GM21619 (cell line): ENCODE results near the gene COL9A3.

Experiments
- ATAC-seq: cut with Tn5 transposase; IDR thresholded peaks from one replicate; pipeline ENCODE4 v1.9.1; 2021; ENCODE audit not compliant: unreplicated experiment

Gene COL9A3

GRCh38 chr20:62796699-62797491, 20.0 kb upstream of the COL9A3 start:
- no peak for ATAC-seq

DNA sequence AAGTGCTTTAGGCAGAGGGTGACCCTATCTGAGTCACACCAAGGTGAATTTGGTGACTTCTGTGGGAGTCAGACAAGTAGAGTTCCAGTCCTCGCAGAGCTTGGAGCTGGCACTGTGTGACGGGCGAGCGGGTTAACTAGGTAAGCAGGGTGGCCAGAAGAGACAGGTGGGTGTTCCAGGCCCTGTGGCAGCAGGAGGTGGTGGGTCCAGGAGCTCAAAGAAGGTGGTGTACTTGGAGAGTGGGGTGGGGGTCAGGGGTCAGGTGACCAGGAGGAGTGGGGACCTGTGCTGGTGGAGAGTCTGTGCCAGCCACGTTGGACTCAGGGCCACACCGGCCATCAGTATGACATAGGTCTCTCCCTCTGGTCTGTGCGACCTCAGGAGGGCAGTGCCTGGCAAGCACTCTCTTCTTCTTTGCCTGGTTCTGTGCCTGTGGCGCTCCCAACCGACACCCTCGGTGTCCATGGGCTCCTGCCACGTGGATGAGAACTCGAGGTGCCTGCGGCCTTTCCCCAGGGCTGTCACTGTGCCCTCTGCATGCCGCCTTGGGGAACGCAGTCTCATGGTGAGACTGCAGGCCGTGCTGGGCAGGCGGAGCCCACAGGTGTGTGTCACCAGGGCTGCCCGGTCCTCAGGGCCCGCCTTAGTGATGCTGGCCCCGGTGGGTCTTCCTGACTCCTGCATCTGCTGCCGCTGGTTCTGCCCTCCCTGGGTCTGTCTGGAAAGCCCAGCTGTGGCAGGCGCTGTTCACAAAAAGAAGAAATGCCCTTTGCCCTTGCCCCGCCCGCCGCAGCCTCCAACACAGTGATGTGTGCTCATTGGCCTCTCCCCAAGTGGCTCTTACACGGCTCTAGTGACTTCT, 18.9 kb upstream of the COL9A3 start:
- no peak for ATAC-seq

DNA sequence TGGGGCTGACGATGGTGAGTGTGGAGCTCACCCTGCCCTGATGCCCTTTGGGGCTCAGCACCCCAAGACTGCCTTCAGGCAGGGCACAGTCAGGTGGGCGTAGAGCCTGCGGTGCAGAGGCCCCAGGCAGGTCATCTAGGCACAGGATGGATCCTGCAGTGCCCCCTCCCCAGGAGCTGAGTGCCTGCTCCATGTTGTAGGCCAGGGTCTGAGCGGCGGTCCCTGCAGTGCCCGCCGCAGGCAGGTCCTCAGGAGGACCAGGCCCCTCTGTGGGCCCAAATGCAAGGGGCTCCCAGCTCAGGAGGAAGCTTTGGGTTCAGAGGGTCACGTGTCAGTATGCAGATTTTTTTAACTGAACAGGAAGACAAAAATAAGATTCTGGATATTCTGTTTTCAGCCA, 17.8 kb upstream of the COL9A3 start:
- ATAC-seq = no peak

DNA sequence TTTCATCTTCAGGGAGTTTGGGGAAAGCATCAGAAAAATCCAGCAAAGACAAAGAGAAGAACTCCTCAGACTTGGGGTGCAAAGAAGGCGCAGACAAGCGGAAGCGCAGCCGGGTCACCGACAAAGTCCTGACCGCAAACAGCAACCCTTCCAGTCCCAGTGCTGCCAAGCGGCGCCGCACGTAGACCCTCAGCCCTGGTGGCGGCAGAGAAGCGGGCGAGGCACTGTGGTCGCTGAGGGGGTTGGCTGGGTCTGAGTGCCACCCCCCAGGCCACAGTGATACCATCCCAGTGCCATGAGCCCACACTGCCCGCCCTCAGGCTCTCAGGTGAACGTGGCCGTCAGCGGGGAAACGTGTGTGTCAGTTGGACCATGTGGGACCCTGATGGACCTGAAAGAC, 17.4 kb upstream of the COL9A3 start:
- no peak for ATAC-seq

- no peak for ATAC-seq
These were observed 17.0 kb upstream of the COL9A3 start for GRCh38 chr20:62799873-62800272.

- no peak for ATAC-seq
These were observed 16.3 kb upstream of the COL9A3 start for GRCh38 chr20:62800314-62801259.

DNA sequence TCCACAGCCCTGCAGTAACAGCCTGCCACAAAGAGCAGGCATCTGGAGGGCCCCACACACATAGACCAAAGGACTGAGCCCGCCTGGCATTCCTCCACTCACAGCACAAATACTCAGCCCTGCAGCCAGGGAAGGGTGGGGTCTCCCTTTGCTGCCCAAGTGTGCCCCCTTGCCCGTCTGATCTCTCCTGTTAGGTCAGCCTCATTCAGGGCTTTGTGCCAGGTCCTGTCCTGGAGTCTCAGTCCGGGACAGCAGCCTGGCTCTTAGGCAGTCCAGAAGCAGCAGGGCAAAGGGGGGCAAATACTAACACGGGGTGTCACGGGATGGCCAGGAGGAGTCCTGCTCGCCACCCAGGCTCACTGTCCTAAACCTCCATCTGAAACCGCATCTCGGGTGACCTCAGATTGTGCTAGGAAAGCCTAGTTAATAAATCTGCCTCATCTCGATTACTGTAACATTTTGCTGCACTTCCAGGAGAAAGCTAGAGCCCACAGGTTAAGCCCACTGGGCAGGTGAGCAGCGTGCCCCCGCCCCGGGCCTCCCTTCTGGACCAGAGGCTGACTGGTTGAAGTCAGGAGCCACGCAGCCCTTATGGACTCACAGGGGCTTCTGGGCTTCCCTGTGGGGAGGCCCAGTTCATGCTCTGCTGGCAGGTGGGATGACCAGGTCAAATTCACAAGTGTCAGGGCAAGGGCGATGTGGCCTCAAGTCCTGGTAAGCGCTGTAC, 15.4 kb upstream of the COL9A3 start:
- ATAC-seq = no peak

GRCh38 chr20:62802026-62802712, 14.7 kb upstream of the COL9A3 start:
- ATAC-seq = no peak

DNA sequence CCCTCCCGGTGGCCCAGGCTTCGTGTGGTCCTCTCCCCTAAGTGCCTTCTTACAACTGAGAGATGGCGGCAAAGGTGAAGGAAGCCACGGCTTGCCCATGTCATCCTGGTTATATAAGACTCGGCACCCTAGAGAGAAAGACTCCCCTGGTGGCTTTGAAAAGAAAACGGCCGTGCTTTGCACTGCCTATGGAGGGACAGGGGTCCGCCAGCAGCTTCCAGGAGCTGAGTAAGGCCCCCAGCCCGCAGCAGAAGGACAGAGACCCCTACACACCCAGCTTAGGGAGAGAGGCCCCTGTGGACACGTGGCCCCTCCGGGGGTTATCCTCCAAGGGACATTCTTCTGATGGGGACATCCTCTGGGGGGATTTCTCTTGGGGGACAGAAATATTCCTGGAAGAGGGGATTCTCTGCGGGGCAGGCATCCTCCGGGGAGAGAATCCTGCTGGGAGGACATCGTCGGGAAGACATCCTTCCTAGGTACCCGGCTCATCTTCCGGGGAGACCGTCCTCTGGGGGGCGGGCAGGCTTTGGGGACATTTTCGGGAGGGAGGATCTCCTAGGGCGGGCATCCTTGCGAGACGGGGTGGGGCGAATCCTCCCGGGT, 12.7 kb upstream of the COL9A3 start:
- no peak for ATAC-seq

- no peak for ATAC-seq
These were observed 12.2 kb upstream of the COL9A3 start, which contains the start of gene OGFR for GRCh38 chr20:62804627-62805154. Gene OGFR (plus strand): TSS chr20:62804835. CDS start chr20:62804860, 25 bp downstream.

GRCh38 chr20:62805155-62805710, 11.6 kb upstream of the COL9A3 start:
- no peak for ATAC-seq

- ATAC-seq = no peak
These were observed 11.0 kb upstream of the COL9A3 start for GRCh38 chr20:62805711-62806382.

DNA sequence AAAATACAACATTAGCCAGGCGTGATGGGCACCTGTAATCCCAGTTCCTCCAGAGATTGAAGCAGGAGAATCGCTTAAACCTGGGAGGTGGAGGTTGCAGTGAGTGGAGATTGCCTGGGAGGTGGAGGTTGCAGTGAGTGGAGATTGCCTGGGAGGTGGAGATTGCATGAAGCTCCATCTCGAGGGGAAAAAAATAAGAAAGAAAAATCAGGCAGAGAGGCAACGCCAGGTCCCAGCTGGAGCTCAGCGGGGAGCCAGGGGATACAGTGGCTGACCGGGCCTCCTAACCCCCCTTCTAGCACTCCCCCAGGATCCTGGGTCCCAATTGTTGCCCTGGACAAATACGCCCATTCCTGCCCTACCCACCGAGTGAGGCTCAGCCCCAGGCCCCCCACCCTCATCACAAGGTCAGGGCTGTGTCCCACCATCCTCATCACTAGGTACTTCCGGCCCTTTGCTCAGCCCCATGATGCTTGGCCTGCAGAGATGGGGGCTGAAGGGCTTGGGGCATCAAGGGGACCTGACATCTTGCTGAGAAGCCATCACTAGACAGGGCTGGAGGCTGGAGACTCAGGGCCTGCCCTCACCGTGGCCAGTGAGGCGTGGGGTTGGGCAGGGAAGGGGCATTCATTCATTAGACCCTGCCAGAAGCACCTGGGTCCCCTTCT, 10.3 kb upstream of the COL9A3 start:
- ATAC-seq = no peak

DNA sequence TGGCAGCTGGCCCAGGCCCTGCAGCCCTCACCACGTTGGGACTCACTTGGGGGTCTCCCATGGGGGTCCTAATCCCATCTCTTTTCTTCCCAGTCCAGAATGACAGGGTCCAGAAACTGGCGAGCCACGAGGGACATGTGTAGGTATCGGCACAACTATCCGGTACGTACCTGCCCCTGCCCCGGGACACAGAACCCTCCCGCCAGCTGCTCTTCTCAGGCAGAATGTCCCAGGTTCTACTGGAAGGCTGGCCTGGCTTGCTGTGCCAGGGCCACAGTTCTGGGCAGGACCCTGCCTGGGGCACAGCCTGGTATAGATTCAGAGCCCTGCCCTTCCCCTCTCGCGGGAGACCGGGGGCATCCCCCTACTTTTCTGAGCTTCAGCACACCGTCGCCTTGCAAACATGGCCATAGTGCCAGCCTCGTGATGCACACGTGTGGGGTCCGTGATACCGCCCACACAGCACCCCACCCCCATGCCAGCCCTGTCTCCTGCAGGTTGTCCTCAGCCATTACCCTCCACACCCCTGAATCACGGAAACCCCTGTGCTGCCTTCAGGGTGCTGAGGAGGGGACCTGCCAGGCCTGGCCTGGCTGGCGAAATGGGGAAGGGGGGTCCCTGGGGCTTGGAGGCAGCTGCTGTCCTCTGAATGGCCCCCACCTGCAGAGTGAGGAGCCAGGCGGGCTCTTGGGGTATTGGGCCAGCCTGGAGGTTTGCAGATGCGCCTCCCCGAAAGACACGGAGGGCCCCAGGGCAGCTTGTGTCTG, 9.2 kb upstream of the COL9A3 start:
- no peak for ATAC-seq

DNA sequence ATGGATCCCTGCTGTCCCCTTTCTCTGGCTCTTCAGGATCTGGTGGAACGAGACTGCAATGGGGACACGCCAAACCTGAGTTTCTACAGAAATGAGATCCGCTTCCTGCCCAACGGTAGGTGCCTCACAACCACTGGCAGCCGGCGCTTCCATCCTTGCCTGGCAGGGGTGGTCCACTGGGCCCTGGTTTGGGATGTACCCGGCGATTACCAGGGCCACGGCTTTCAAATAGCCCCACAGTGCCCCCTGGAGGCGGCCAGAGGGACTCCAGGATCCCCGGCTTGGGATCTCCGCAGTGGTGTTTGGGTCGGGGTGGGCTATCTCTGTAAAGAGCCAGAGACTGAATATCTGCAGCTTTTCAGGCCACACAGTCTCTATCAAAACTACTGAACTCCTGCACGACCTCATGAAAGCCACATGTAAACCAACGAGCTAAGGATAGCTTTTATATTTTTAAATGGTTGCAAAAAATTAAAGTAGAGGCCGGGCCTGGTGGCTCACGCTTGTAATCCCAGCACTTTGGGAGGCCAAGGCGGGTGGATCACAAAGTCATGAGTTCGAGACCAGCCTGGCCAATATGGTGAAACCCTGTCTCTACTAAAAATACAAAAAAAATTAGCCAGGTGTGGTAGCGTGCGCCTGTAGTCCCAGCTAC, 8.5 kb upstream of the COL9A3 start:
- no peak for ATAC-seq
